Fibroblast of skin of back (primary cell): ENCODE measurements around the gene UTP25.
A peak's percentile ranks its signal among the peaks of the same experiment; 100 is the strongest.

Experiments
- DNase-seq: peaks from one replicate; pipeline ENCODE4 v3.0.0-alpha.2; 2013

The UTP25 gene

GRCh38 chr1:209839875-209840546, 12.2 kb downstream of the UTP25 start:
- DNase-seq, result peak; percentile 98

GRCh38 chr1:209840611-209841010, 12.8 kb downstream of the UTP25 start:
- DNase-seq, result no peak

GRCh38 chr1:209844695-209845407, 17.1 kb downstream of the UTP25 start:
- no peak for DNase-seq

- DNase-seq, result no peak
These were observed 17.6 kb downstream of the UTP25 start for GRCh38 chr1:209845408-209845725.

- no peak for DNase-seq
These were observed 21.6 kb downstream of the UTP25 start for GRCh38 chr1:209849388-209849787.

- DNase-seq, result peak; percentile 86
These were observed 22.7 kb downstream of the UTP25 start for GRCh38 chr1:209850342-209850979.

GRCh38 chr1:209853676-209854075, 25.9 kb downstream of the UTP25 start:
- DNase-seq, result no peak

GRCh38 chr1:209854196-209854595, 26.4 kb downstream of the UTP25 start:
- DNase-seq, result no peak

GRCh38 chr1:209855006-209855405, 27.2 kb downstream of the UTP25 start:
- no peak for DNase-seq

- no peak for DNase-seq
These were observed 27.9 kb downstream of the UTP25 start for GRCh38 chr1:209855623-209856022.

GRCh38 chr1:209858561-209859103, 30.9 kb downstream of the UTP25 start:
- DNase-seq, result no peak

GRCh38 chr1:209860293-209860881, 32.6 kb downstream of the UTP25 start:
- peak; percentile 79 for DNase-seq

- DNase-seq, result no peak
These were observed 33.5 kb downstream of the UTP25 start for GRCh38 chr1:209861242-209861641.

- DNase-seq, result no peak
These were observed 34.9 kb downstream of the UTP25 start for GRCh38 chr1:209862391-209863356.

GRCh38 chr1:209863766-209864485, 36.2 kb downstream of the UTP25 start:
- no peak for DNase-seq

- DNase-seq, result no peak
These were observed 38.4 kb downstream of the UTP25 start for GRCh38 chr1:209866201-209866600.

- no peak for DNase-seq
These were observed 41.7 kb downstream of the UTP25 start for GRCh38 chr1:209869291-209870149.

GRCh38 chr1:209870151-209870831, 42.5 kb downstream of the UTP25 start:
- no peak for DNase-seq

GRCh38 chr1:209871006-209871405, 43.2 kb downstream of the UTP25 start:
- no peak for DNase-seq

GRCh38 chr1:209871430-209871829, 43.7 kb downstream of the UTP25 start:
- DNase-seq, result no peak
